NCI-H446 treated with DMSO at 0.1 percent for 48 hours (cell line): ENCODE data around the gene SERPIND1.

ENCODE experiments used
- DNase-seq: peaks from one replicate; lab custom pipeline; 2025; lab: John Stamatoyannopoulos, UW

Gene SERPIND1

DNA sequence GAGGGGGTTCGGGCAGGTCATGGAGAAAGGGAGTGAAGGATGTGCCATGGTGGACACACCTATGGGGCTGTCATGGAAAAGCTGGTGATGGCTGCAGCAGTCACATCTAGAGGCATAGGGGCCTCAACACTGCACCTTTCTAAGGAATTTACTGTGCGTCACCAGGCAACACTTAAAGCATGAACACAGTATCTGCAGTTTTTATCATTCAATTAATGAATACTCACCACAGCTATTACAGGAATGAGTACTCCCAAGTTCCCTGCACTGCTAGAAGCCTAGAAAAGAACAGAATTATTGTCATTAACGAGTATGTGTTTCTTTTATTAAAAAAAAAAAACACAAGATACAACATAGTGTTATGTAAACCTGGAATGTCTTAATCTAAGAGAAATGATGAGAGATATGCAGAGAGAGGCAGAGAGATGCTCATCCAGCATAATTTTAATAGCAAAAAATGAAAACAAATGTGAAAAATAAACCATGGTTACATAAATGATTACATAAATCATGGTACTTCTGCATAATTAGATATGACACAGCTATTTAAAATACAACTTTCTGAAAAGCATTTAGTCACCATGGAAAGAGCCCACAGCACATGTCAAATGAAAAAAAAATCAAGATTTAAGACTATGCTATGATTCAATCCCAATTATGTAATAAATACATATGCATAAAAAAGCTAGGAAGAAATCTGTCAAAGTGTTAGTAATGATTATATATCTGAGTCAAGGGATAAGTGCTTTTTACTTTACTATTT lies 19.2 kb downstream of the SERPIND1 start:
- no peak for DNase-seq

- no peak for DNase-seq
Observed at GRCh38 chr22:20793748-20794649, 20.1 kb downstream of the SERPIND1 start.

- DNase-seq: no peak
Observed at GRCh38 chr22:20794650-20795413, 20.9 kb downstream of the SERPIND1 start.

GRCh38 chr22:20796731-20797130 lies 22.8 kb downstream of the SERPIND1 start:
- DNase-seq: no peak

DNA sequence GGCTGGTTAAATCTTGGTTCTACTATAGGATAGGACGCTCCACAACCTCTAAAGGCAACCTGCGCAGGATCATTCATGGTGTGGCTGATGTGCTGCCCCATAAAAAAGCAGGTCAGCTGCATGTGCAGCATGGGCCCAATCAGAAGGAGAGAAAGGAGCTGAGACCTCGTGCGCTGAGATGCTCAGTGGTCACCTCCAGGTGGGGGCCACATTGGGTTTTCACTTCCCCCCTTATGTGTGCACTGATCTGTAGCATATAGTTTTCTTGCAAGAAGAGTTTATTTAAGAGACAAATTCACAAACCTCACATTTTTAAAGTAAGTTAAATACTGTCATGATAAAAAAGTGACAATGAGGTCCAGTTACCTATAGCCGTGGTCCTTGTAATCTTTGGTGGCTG lies 24.3 kb downstream of the SERPIND1 start:
- no peak for DNase-seq

GRCh38 chr22:20798974-20799373 lies 25.1 kb downstream of the SERPIND1 start:
- DNase-seq: no peak

- no peak for DNase-seq
Observed at GRCh38 chr22:20799449-20799848, 25.5 kb downstream of the SERPIND1 start.

- DNase-seq: no peak
Observed at GRCh38 chr22:20802452-20802851, 28.5 kb downstream of the SERPIND1 start.

- DNase-seq: no peak
Observed at GRCh38 chr22:20802922-20803553, 29.1 kb downstream of the SERPIND1 start.

DNA sequence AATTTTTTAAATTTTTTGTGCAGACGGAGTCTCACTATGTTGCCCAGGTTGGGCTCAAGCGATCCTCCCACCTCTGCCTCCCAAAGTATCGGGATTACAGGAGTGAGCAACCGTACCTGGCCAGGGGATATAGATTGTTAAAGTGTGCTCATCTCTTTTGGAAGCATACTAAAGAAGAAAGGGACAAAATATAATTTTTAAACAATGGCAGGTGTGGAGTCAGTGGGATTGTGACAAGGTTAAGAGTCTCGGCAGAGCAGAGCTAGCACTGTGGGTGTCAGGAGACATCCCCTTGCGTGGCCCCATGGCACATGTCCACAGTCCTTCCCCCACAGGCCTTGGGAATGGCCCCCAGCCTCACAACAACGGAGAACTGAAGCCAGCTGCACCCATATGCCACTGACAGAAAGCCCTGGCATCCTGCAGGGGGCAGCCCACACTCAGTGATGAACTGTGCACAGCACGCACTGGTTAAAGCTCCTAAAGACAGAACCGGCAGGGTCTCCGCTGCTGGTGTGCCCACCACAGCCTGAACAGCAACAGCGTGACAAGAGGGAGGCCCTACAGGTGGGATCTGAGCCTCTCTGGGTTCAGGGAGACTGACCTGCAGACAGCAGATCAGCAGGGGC lies 29.9 kb downstream of the SERPIND1 start:
- no peak for DNase-seq

DNA sequence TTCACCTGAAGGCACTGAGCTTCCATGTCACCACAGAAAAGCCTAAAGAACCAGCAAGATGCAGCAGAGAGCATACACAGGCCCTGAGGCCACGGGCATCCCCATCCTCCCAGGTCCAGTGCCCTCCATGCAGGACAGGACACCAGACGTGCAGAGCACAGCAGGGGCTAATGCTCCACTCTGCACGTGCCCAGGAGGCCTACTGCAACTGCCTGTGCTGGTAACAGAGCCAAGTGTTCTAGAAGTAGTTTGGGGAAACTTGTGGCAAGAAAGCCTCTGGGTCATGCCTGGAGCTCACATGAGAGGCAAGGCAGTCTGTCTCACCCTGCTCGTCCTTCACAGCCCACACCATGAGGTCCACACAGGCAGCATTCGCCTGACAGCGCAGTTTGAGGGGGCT lies 30.7 kb downstream of the SERPIND1 start:
- no peak for DNase-seq

DNA sequence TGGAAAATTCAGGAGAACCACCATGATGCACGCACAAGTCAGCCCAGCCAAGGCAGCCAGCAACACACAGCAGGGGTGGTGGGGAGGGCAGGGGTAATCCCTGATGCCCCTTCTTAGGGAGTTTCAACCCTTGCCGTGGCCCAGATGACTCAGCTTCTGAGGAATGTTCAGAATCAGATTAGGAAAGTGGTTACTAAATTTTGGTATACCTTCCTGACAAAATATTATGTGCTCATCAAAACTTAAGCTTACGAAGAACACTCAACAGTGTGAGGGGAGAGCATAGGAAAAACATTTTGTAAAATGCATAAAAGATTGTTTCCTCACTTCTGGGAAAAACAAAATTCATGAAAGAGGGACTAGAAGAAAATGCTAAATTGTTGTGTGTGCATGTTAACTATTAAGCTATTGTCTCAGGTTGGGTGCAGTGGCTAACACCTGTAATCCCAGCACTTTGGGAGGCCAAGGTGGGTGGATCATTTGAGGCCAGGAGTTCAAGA lies 32.1 kb downstream of the SERPIND1 start:
- no peak for DNase-seq

DNA sequence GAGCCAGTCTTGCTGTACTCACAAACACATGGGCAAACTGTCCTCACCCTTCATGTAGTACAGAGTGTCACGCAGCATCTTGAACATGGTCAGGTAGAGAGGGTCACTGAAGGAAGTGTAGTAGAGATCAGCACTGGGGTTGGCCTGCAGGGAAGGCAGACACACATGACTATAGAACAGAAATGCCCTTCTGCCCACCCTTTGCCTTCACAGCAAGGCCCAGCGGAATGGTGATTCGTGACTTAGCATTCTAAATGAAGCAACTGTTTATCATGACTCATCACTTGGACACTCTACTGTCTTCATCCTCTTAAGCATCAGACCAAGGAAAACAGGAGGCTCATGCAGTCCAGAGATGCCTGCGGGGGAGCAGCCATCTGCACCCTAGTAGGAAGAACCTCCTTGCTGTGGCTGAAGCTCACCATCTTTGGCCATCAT lies 33.4 kb downstream of the SERPIND1 start:
- DNase-seq: peak; percentile 5

- no peak for DNase-seq
Observed at GRCh38 chr22:20808844-20809243, 34.9 kb downstream of the SERPIND1 start.

DNA sequence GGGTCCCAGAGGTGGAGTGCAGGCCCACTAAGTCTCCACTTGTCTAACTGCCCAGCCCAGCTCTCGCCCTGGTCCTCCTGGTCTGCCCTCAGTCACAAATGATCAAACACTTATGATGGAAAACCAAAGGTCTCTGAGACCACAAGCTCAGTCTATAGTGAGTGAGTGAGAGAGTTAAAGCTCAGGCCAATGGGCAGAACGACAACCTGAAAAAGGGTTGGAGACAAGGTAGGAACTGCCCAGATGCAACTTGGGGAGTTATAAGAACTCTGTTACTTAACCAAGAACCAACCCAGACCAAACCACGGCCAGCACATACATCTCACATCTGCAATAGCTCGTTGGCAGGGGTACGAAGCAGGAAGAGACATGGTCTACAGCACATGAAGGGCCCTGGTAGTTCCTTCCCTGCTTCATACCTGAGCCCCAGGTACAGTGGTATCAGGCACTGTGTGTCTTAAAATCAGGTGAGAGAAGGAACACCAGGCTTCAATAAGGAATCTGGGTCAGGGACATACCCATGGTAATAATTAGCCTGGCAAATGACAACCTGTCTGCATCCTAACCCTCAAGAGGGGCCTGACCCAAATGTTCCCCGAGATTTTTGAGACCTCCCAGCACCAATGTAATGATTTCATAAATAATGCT lies 35.7 kb downstream of the SERPIND1 start:
- DNase-seq: no peak

DNA sequence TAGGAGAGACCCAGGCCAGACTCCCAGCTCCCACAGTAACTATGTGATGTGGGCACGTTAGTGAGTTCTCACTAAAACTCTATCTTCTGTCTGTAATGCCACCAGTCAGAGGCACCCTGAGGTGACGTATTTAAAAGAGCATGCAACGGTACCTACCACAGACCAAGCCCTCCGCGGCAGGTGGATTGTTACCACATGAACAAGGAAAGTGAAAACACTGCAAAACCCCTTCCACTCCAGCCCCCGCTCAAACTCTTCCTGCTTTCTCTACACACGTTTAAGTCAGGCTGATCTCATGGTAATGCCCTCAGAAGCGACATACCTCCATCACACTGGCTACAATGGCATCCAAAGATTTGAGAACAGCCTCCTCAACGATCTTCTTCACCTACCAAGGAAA lies 36.7 kb downstream of the SERPIND1 start:
- DNase-seq: no peak

- no peak for DNase-seq
Observed at GRCh38 chr22:20811171-20811570, 37.3 kb downstream of the SERPIND1 start.

GRCh38 chr22:20811971-20812660 lies 38.2 kb downstream of the SERPIND1 start:
- DNase-seq: no peak

DNA sequence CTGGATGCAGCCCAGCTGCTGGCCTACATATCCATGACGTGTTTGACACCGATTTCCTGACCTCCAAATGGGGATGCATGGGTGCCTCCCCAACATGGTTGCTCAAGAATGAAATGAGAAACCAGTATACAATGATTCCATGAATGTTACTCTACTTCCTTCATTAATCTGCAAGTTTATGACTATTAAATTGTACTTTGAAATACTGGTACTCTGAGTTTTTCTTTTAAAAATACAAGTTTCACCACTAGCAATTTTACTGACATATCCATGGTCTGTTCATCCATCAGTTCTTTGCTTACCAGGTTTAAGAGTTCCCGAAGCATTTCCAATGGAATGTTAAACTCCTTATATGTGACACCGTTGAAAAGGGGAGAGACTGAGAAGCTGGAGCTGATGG lies 39.1 kb downstream of the SERPIND1 start:
- DNase-seq: no peak

DNA sequence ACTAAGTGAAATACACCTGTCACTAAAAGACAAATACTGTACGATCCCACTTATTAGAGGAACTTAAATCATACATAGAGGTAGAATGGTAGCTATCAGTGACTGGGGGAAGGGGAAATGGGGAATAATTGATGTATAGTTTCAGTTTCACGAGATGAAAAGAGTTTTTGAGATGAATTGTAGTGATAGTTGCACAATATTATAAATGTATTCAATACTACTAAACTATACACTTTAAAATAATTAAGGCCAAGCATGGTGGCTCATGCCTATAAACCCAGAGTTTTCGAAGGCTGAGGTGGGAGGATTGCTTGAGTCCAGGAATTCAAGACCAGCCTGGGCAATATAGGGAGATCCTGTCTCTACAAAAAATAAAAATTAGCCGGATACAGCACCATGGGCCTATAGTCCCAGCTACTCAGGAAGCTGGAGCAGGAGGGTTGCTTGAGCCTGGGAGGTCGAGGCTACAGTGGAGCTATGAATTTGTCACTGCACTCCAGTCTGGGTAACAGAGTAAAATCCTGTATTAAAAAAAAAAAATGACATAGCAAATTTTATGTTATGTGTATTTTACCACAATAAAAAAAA lies 40.4 kb downstream of the SERPIND1 start:
- DNase-seq: no peak
